HepG2 (cell line): ENCODE data around the gene TBL2. TPM values are rescaled to one million over a fixed set of nuclear protein-coding genes. Genes with fewer than 3 reads are reported as not detected.

Experiments used
- ATAC-seq: fragments of 200-7000 bp; cut with Tn5 transposase; 3 replicates; pipeline ENCODE4 v1.9.1; 2020; ENCODE audit warnings: mild to moderate bottlenecking, moderate library complexity
- BruUV-seq: library from RNA; stranded (reverse); fragments of 400-500 nt; replicated peaks from 2 replicates; lab custom pipeline; 2021; lab: Mats Ljungman, UMichigan
- CTCF ChIA-PET: fragments of 300-600 bp; formaldehyde crosslinking; extraction: SDS; loops from one replicate; lab custom pipeline; 2021; ENCODE audit warnings: low total read pairs, inconsistent platforms, low intra/inter-chr PET ratio; lab: Yijun Ruan, JAX
- POLR2A ChIA-PET: fragments of 350-600 bp; sonication (Branson Sonifier 250); formaldehyde crosslinking; loops from one replicate; lab custom pipeline; 2020; ENCODE audit warnings: antibody characterized with exemption, inconsistent platforms; lab: Yijun Ruan, JAX
- DNase-seq: peaks from one replicate; pipeline ENCODE4 v3.0.0-alpha.2; 2015; ENCODE audit warnings: low spot score
- FAIRE-seq: peaks from 3 replicates; lab custom pipeline; 2011; peaks lifted over from hg19 to GRCh38; lab: Jason Lieb, UNC
- H2AFZ ChIP-seq: one replicate; pipeline ENCODE4 v1.6.1; 2011; ENCODE audit warnings: low read length, inconsistent platforms
- H3K27ac ChIP-seq: fragments of 300-600 bp; 3 replicates; pipeline ENCODE4 v1.8.0; 2011; ENCODE audit warnings: mixed run types, mild to moderate bottlenecking, mixed read lengths, low read length, inconsistent platforms; ENCODE audit not compliant: insufficient read depth; ENCODE audit errors: extremely low read length
- H3K27me3 ChIP-seq, 2 experiments: fragments of 200-600 bp in 1 of 2; 2 replicates in 1 of 2; 3 replicates in 1 of 2; pipeline versions ENCODE4 v1.6.0 to v1.8.0; 2011; ENCODE audit warnings: low read length in 2 of 2, mild to moderate bottlenecking in 2 of 2, moderate library complexity in 2 of 2, inconsistent platforms in 1 of 2; ENCODE audit not compliant: insufficient read depth in 2 of 2, control insufficient read depth in 1 of 2
- H3K36me3 ChIP-seq, 2 experiments: fragments of 200-600 bp in 1 of 2; replicated peaks in 1 of 2; 2 replicates in 1 of 2; 3 replicates in 1 of 2; pipeline versions ENCODE4 v1.5.1 to v1.8.0; 2011; ENCODE audit warnings: low read length in 2 of 2, inconsistent platforms in 1 of 2; ENCODE audit not compliant: insufficient read depth in 2 of 2, control insufficient read depth in 1 of 2
- H3K4me1 ChIP-seq: 2 replicates; pipeline ENCODE4 v1.5.1; 2012; ENCODE audit warnings: low read length, inconsistent platforms; ENCODE audit not compliant: insufficient read depth
- H3K4me2 ChIP-seq: 2 replicates; pipeline ENCODE4 v1.6.0; 2011; ENCODE audit warnings: low read depth, low read length, inconsistent platforms
- H3K4me3 ChIP-seq, 3 experiments: fragments of 200-600 bp in 1 of 3; sonication (generic), shearing (Covaris generic) in 1 of 3; replicated peaks in 1 of 3; 2 replicates each; pipeline ENCODE4 v1.5.1; 2011 to 2016; ENCODE audit warnings: low read length in 3 of 3, inconsistent platforms in 2 of 3, low read depth in 2 of 3, mild to moderate bottlenecking in 2 of 3, control low read depth in 1 of 3, mixed read lengths in 1 of 3; ENCODE audit not compliant: insufficient read depth in 1 of 3
- H3K79me2 ChIP-seq: one replicate; pipeline ENCODE4 v1.6.1; 2011; ENCODE audit warnings: low read length, inconsistent platforms; ENCODE audit not compliant: insufficient read depth
- H3K9ac ChIP-seq: 2 replicates; pipeline ENCODE4 v1.6.0; 2011; ENCODE audit warnings: mild to moderate bottlenecking, low read depth, low read length, inconsistent platforms; ENCODE audit not compliant: insufficient read depth
- H3K9me3 ChIP-seq: 2 replicates; pipeline ENCODE4 v1.5.1; 2012; ENCODE audit warnings: mild to moderate bottlenecking, low read length
- H4K20me1 ChIP-seq: 2 replicates; pipeline ENCODE4 v1.6.0; 2011; ENCODE audit warnings: inconsistent platforms, mild to moderate bottlenecking, low read length, moderate library complexity; ENCODE audit not compliant: insufficient read depth
- CAMTA2 ChIP-seq: sonication (generic); formaldehyde crosslinking; IDR thresholded peaks from 2 replicates; pipeline ENCODE4 v1.4.0; 2020; ENCODE audit warnings: mild to moderate bottlenecking, missing genetic modification reagents, borderline replicate concordance
- HOXD1 ChIP-seq: sonication (generic); formaldehyde crosslinking; IDR thresholded peaks from 2 replicates; pipeline ENCODE4 v1.5.0; 2020; ENCODE audit warnings: missing genetic modification reagents
- JDP2 ChIP-seq: sonication (generic); formaldehyde crosslinking; IDR thresholded peaks from 2 replicates; pipeline ENCODE4 v1.8.1; 2022; ENCODE audit warnings: missing genetic modification reagents, borderline replicate concordance
- MTA3 ChIP-seq: sonication (generic); formaldehyde crosslinking; IDR thresholded peaks from 2 replicates; pipeline ENCODE4 v1.4.0; 2020; ENCODE audit warnings: missing genetic modification reagents
- RFX3 ChIP-seq: IDR thresholded peaks from 2 replicates; pipeline ENCODE4 v1.6.1; 2016; ENCODE audit warnings: missing biosample characterization, missing genetic modification reagents
- THYN1 ChIP-seq: sonication (generic); formaldehyde crosslinking; IDR thresholded peaks from 2 replicates; pipeline ENCODE4 v1.8.1; 2023; ENCODE audit warnings: low read depth, mild to moderate bottlenecking, moderate library complexity, missing genetic modification reagents, borderline replicate concordance
- TRIM24 ChIP-seq: sonication (generic); formaldehyde crosslinking; IDR thresholded peaks from 2 replicates; pipeline ENCODE4 v1.8.0; 2022; ENCODE audit warnings: mild to moderate bottlenecking, missing genetic modification reagents
- U2AF2 ChIP-seq: fragments of 200-400 bp; formaldehyde crosslinking; IDR thresholded peaks from 2 replicates; pipeline ENCODE4 v1.6.1; 2017; ENCODE audit warnings: low read depth, mild to moderate bottlenecking, low read length
- ZBTB38 ChIP-seq: sonication (generic); formaldehyde crosslinking; IDR thresholded peaks from 2 replicates; pipeline ENCODE4 v1.5.1; 2020; ENCODE audit warnings: mild to moderate bottlenecking, missing genetic modification reagents
- ZNF20 ChIP-seq: sonication (generic); formaldehyde crosslinking; IDR thresholded peaks from 2 replicates; pipeline ENCODE4 v1.4.0; 2020; ENCODE audit warnings: mild to moderate bottlenecking, moderate library complexity, missing genetic modification reagents
- ZNF749 ChIP-seq: sonication (generic); formaldehyde crosslinking; IDR thresholded peaks from 2 replicates; pipeline ENCODE4 v1.8.0; 2022; ENCODE audit warnings: mild to moderate bottlenecking, missing genetic modification reagents, moderate library complexity, borderline replicate concordance
- WGBS: methylation state at CpG from one replicate; pipeline ENCODE4 v1.1.6; 2017; ENCODE audit warnings: low lambda C conversion rate; 5-methylcytosine and 5-hydroxymethylcytosine counted together
- in situ Hi-C: cut with HindIII; loops from 2 replicates; pipeline ENCODE4 v1.10.0; 2017; ENCODE audit warnings: low pct_unique_long_range_greater_than_20kb; ENCODE audit not compliant: extremely low pct_ligation_motif_present
- intact Hi-C: fragments of 100-400 bp; cut with micrococcal nuclease; formaldehyde crosslinking; loops from one replicate; pipeline ENCODE4 v1.10.0; 2022; ENCODE audit not compliant: unreplicated experiment
- polyA plus RNA-seq, 8 experiments: library from polyadenylated mRNA; depleted of rRNA in 3 of 8; stranded (reverse) in 7 of 8; unstranded in 1 of 8; fragments of >200 nt; fragmentation: Illumina TruSeq in 4 of 8; extraction: Trizol in 4 of 8; gene quantifications; 2 replicates each; pipeline versions ENCODE4 v1.2.1 to v1.2.3, GENCODE V29; 2011 to 2016; ENCODE audit warnings: low read depth in 4 of 8, missing spikeins in 1 of 8, mixed read lengths in 1 of 8; ENCODE audit not compliant: insufficient read depth in 1 of 8
- total RNA-seq, 5 experiments: library from RNA; depleted of rRNA; stranded (reverse); fragments of >200 nt; fragmentation: Illumina TruSeq; extraction: Trizol; gene quantifications; 2 replicates each; pipeline ENCODE4 v1.2.3, GENCODE V29; 2016; ENCODE audit warnings: low read depth in 1 of 5
- TF ChIP-seq, protein P1 (sequence below): sonication (generic); formaldehyde crosslinking; IDR thresholded peaks from 2 replicates; pipeline ENCODE4 v1.5.0; 2020; ENCODE audit warnings: mild to moderate bottlenecking, missing genetic modification reagents
- TF ChIP-seq, protein P2 (sequence below): sonication (generic); formaldehyde crosslinking; IDR thresholded peaks from 2 replicates; pipeline ENCODE4 v1.4.0; 2020; ENCODE audit warnings: missing genetic modification reagents
- TF ChIP-seq, protein P3 (sequence below): sonication (generic); formaldehyde crosslinking; IDR thresholded peaks from 2 replicates; pipeline ENCODE4 v1.5.0; 2020; ENCODE audit warnings: mild to moderate bottlenecking, missing genetic modification reagents, borderline replicate concordance
- TF ChIP-seq, protein P4 (sequence below): sonication (generic); formaldehyde crosslinking; IDR thresholded peaks from 2 replicates; pipeline ENCODE4 v1.5.0; 2020; ENCODE audit warnings: missing genetic modification reagents, mild to moderate bottlenecking, borderline replicate concordance

The TBL2 gene
- total and polyA plus RNA-seq, 2 of the 13 experiments (the other 11 are each of a cell fraction or from before 2014, with no cell fraction given), result 43.4 to 47.2 TPM

DNA sequence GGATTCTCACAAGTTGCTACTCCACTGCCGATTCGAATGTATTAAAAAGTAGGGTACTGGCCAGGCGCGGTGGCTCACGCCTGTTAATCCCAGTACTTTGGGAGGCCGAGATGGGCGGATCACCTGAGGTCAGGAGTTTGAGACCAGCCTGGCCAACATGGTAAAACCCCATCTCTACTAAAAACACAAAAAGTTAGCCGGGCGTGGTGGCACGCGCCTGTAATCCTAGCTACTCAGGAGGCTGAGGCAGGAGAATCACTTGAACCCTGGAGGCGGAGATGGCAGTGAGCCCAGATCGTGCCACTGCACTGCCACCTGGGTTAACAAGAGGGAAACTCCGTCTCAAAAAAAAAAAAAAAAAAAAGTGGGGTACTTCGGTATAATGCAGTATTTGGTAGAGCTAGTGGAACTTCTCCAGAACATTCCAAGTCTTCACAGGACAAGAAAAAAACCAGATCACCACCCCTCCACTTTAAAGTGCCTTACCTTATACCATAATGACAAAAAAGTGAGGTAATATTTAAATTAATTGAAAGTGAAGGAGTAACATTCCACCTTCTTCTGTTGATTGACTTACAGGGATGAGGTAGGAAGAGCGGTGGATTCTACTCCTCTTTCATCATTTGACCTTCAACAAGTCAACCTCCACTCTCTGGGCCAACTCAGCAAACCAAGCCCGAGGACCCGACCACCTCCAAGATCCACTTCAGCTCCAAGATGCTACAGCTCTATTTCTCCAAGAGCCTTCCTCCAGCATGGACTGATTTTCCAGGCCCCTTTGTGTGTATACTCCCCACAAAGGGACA, 58.3 kb downstream of the TBL2 start:
- CTCF ChIA-PET, result no interaction called here
- no TSS peak for BruUV-seq
- 55% methylated on average over 18 of the region's 18 CpGs for WGBS
- TF ChIP-seq ZBTB38 (CRISPR knock-in tag) (0 out of 2 replicates have a peak, but pooled peaks have one; percentile 67), THYN1 (CRISPR knock-in tag) (no peak), MTA3 (no peak), CAMTA2 (CRISPR knock-in tag) (no peak), ZNF749 (no peak), RFX3 (CRISPR knock-in tag) (no peak), ZNF20 (CRISPR knock-in tag) (no peak), TRIM24 (no peak), JDP2 (CRISPR knock-in tag) (no peak), HOXD1 (CRISPR knock-in tag) (no peak), U2AF2 (no peak)
- TF ChIP-seq, protein P1, sequence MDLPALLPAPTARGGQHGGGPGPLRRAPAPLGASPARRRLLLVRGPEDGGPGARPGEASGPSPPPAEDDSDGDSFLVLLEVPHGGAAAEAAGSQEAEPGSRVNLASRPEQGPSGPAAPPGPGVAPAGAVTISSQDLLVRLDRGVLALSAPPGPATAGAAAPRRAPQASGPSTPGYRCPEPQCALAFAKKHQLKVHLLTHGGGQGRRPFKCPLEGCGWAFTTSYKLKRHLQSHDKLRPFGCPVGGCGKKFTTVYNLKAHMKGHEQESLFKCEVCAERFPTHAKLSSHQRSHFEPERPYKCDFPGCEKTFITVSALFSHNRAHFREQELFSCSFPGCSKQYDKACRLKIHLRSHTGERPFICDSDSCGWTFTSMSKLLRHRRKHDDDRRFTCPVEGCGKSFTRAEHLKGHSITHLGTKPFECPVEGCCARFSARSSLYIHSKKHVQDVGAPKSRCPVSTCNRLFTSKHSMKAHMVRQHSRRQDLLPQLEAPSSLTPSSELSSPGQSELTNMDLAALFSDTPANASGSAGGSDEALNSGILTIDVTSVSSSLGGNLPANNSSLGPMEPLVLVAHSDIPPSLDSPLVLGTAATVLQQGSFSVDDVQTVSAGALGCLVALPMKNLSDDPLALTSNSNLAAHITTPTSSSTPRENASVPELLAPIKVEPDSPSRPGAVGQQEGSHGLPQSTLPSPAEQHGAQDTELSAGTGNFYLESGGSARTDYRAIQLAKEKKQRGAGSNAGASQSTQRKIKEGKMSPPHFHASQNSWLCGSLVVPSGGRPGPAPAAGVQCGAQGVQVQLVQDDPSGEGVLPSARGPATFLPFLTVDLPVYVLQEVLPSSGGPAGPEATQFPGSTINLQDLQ (CRISPR knock-in tag), result no peak
- TF ChIP-seq, protein P2, sequence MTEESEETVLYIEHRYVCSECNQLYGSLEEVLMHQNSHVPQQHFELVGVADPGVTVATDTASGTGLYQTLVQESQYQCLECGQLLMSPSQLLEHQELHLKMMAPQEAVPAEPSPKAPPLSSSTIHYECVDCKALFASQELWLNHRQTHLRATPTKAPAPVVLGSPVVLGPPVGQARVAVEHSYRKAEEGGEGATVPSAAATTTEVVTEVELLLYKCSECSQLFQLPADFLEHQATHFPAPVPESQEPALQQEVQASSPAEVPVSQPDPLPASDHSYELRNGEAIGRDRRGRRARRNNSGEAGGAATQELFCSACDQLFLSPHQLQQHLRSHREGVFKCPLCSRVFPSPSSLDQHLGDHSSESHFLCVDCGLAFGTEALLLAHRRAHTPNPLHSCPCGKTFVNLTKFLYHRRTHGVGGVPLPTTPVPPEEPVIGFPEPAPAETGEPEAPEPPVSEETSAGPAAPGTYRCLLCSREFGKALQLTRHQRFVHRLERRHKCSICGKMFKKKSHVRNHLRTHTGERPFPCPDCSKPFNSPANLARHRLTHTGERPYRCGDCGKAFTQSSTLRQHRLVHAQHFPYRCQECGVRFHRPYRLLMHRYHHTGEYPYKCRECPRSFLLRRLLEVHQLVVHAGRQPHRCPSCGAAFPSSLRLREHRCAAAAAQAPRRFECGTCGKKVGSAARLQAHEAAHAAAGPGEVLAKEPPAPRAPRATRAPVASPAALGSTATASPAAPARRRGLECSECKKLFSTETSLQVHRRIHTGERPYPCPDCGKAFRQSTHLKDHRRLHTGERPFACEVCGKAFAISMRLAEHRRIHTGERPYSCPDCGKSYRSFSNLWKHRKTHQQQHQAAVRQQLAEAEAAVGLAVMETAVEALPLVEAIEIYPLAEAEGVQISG (CRISPR knock-in tag), result no peak
- TF ChIP-seq, protein P3, sequence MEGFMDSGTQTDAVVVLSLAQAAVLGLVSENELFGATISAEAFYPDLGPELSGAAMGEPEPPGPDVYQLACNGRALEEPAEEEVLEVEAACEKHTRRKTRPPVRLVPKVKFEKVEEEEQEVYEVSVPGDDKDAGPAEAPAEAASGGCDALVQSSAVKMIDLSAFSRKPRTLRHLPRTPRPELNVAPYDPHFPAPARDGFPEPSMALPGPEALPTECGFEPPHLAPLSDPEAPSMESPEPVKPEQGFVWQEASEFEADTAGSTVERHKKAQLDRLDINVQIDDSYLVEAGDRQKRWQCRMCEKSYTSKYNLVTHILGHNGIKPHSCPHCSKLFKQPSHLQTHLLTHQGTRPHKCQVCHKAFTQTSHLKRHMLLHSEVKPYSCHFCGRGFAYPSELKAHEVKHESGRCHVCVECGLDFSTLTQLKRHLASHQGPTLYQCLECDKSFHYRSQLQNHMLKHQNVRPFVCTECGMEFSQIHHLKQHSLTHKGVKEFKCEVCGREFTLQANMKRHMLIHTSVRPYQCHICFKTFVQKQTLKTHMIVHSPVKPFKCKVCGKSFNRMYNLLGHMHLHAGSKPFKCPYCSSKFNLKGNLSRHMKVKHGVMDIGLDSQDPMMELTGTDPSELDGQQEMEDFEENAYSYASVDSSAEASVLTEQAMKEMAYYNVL (CRISPR knock-in tag), result no peak
- TF ChIP-seq, protein P4, sequence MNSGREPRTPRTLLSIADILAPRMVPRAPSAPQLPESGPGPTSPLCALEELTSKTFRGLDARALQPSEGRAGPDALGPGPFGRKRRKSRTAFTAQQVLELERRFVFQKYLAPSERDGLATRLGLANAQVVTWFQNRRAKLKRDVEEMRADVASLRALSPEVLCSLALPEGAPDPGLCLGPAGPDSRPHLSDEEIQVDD, result no peak

More for the DNA sequence above, 58.3 kb downstream of the TBL2 start:
- Histone ChIP-seq H3K79me2 (peaks cover 60% of the 10 kb centered on the region), H4K20me1 (peaks cover 18% of the 10 kb centered on the region), H3K36me3 (peaks cover 8 to 31% of the 10 kb centered on the region in 2 experiments; a peak in 4 of 5 replicates), H3K9ac (peak overlapping the region; percentile 91), H2AFZ (no peak overlapping the region), H3K4me1 (peaks cover 31% of the 10 kb centered on the region), H3K4me3 (peak overlapping the region; percentile 80 to 89 (median 82)), H3K9me3 (no peaks in the 10 kb centered on the region), H3K4me2 (peak overlapping the region; percentile 87), H3K27ac (peak overlapping the region; percentile 91), H3K27me3 (no peaks in the 10 kb centered on the region; a peak in 1 of 5 replicates)
- in situ Hi-C loops (no loop called here), intact Hi-C loops (loop anchor here (5.0 kb wide), 1 partner anchor 37 kb away; the partner anchor contains the start of gene BCL7B)
- no peak for ATAC-seq
- peak; percentile 60 for FAIRE-seq
- DNase-seq, result peak; percentile 33
- POLR2A ChIA-PET, result interaction anchor here (0.6 to 1.4 kb wide), 2 partner anchors 22 to 39 kb away, joined by 3 to 5 read pairs; no protein-coding TSS in a partner anchor
